ENCODE data around the gene ARMC3. TPM values are rescaled to one million over a fixed set of nuclear protein-coding genes. Genes with fewer than 3 reads are reported as not detected.
"Not testable (repeated sequence)": the region's sequence is repeated elsewhere in the genome, so short reads cannot be mapped to it uniquely, and the experiment has no call there.

The ARMC3 gene
- total and polyA plus RNA-seq, 9 of the 15 experiments (the other 6 are each of a cell fraction or from before 2014, with no cell fraction given) = 0.33 to 1.1 (median 0.62) TPM

DNA sequence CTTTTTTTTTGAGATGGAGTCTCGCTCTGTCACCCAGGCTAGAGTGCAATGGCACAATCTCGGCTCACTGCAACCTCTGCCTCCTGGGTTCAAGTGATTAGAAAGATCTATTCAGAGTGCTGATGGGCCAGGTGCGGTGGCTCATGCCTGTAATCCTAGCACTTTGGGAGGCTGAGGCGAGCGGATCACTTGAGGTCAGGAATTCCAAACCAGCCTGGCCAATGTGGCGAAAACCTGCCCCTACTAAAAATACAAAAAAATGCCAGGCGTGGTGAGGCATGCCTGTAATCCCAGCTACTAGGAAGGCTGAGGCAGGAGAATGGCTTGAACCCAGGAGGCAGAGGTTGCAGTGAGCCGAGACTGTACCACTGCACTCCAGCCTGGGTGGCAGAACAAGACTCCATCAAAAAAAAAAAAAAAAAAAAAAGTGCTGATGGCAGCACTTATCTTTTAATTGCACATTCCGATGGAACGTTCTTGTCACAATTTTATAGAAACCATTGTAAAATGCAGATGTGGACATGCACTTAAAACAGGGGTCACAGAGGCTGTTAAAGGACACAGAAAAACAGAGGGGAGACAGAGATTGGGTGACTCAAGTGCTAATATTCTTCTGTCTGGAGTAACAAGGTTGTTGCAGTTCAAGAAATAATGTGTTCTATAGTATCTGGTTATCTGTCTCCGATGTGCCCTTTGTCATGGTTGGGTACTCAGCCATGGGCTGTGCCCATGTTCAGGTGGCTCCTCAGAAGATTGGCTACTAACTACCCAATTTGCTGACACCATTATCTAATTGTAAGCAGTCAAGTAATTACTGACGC lies 142.4 kb downstream of the ARMC3 start:
- H3K4me1 ChIP-seq (replicated peaks in 1 of 2; ENCODE audit: control insufficient read depth in 2 of 2, insufficient read depth in 2 of 2, low read length in 2 of 2); H2AFZ ChIP-seq (ENCODE audit: low read depth, low read length); H3K9ac ChIP-seq (ENCODE audit: insufficient read depth in 1 of 2, low read depth in 2 of 2, low read length in 2 of 2); H3K4me3 ChIP-seq; H3K27me3 ChIP-seq (ENCODE audit: control insufficient read depth in 2 of 2, insufficient read depth in 2 of 2, low read length in 2 of 2); intact Hi-C loops (cut with micrococcal nuclease); FAIRE-seq; H3K36me3 ChIP-seq (ENCODE audit: control insufficient read depth, insufficient read depth, low read length); ATAC-seq; CTCF ChIA-PET (ENCODE audit: low intra/inter-chr PET ratio); in situ Hi-C loops (cut with MboI); DNase-seq (ENCODE audit: extremely low read depth in 1 of 4, low spot score in 3 of 4); H3K9me1 ChIP-seq (ENCODE audit: control insufficient read depth, insufficient read depth, low read length); H3K9me3 ChIP-seq (replicated peaks; ENCODE audit: control insufficient read depth, insufficient read depth, low read depth, low read length); H3K27ac ChIP-seq (ENCODE audit: extremely low read depth, low read depth, low read length); BruUV-seq (replicated peaks); H4K20me1 ChIP-seq (replicated peaks; ENCODE audit: control insufficient read depth, insufficient read depth, low read length); H3K79me2 ChIP-seq (ENCODE audit: control insufficient read depth, insufficient read depth, low read length); H3K4me2 ChIP-seq (ENCODE audit: insufficient read depth, low read length): not testable (repeated sequence)
- TF ChIP-seq C11orf30 (IDR thresholded peaks at IDR 0.05; ENCODE audit: low read depth) (peak; percentile 39; the same call in 1 of the 2 replicates), ZNF316 (IDR thresholded peaks at IDR 0.05) (peak; percentile 61), MAFF (IDR thresholded peaks at IDR 0.05; ENCODE audit: low read length) (peak; percentile 53), MAFG (tag; conservative IDR thresholded peaks at IDR 0.05) (peak; percentile 35), MAFK (IDR thresholded peaks at IDR 0.05; ENCODE audit: low read length) (peak; percentile 68)
- POLR2A ChIA-PET = interaction anchor here (1.2 kb wide), 1 partner anchor 15 kb away, joined by 3 read pairs; no protein-coding TSS in a partner anchor
- WGBS (ENCODE audit: insufficient coverage, low coverage, missing lambda C conversion rate) = 63% methylated on average over 10 of the region's 12 CpGs

DNA sequence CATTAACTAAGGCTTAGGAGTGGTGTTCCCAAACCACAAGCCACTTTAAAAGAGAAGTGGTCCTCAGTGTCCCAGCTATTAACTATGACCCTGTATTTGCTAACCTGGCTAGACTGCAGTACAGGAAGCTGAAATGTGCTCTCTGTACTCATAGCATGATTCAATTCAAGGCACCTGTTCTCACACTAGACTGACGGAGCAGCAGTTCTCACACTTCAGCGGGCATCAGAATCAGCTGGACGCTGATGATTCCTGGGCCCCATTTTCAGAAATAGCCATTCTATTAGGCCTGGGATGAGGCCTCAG lies 143.0 kb downstream of the ARMC3 start:
- Histone ChIP-seq H3K36me3 (ENCODE audit: control insufficient read depth, insufficient read depth, low read length) (no peaks in the 10 kb centered on the region), H3K4me3 (no peak overlapping the region), H3K9me3 (replicated peaks; ENCODE audit: control insufficient read depth, insufficient read depth, low read depth, low read length) (no peaks in the 10 kb centered on the region), H3K27me3 (ENCODE audit: control insufficient read depth in 2 of 2, insufficient read depth in 2 of 2, low read length in 2 of 2) (no peaks in the 10 kb centered on the region), H3K4me1 (replicated peaks in 1 of 2; ENCODE audit: control insufficient read depth in 2 of 2, insufficient read depth in 2 of 2, low read length in 2 of 2) (no peaks in the 10 kb centered on the region; a peak in 1 of 5 replicates), H2AFZ (ENCODE audit: low read depth, low read length) (no peak overlapping the region), H3K27ac (ENCODE audit: extremely low read depth, low read depth, low read length) (no peak overlapping the region), H3K9me1 (ENCODE audit: control insufficient read depth, insufficient read depth, low read length) (no peaks in the 10 kb centered on the region), H3K79me2 (ENCODE audit: control insufficient read depth, insufficient read depth, low read length) (no peaks in the 10 kb centered on the region), H3K4me2 (ENCODE audit: insufficient read depth, low read length) (no peak overlapping the region), H4K20me1 (replicated peaks; ENCODE audit: control insufficient read depth, insufficient read depth, low read length) (no peaks in the 10 kb centered on the region), H3K9ac (ENCODE audit: insufficient read depth in 1 of 2, low read depth in 2 of 2, low read length in 2 of 2) (no peak overlapping the region)
- POLR2A ChIA-PET = interaction anchor here (0.6 to 1.2 kb wide), 2 partner anchors 16 to 1497 kb away, joined by 3 read pairs; no protein-coding TSS in a partner anchor
- no TSS peak for BruUV-seq (replicated peaks)
- CTCF ChIA-PET (ENCODE audit: low intra/inter-chr PET ratio) = no interaction called here
- FAIRE-seq = no peak
- intact Hi-C loops (cut with micrococcal nuclease) = no loop called here
- WGBS (ENCODE audit: insufficient coverage, low coverage, missing lambda C conversion rate) = 84% methylated on average over 3 of the region's 3 CpGs
- in situ Hi-C loops (cut with MboI) = no loop called here
- DNase-seq (ENCODE audit: extremely low read depth in 1 of 4, low spot score in 3 of 4) = no peak
- no peak for ATAC-seq
- TF ChIP-seq, protein P1, sequence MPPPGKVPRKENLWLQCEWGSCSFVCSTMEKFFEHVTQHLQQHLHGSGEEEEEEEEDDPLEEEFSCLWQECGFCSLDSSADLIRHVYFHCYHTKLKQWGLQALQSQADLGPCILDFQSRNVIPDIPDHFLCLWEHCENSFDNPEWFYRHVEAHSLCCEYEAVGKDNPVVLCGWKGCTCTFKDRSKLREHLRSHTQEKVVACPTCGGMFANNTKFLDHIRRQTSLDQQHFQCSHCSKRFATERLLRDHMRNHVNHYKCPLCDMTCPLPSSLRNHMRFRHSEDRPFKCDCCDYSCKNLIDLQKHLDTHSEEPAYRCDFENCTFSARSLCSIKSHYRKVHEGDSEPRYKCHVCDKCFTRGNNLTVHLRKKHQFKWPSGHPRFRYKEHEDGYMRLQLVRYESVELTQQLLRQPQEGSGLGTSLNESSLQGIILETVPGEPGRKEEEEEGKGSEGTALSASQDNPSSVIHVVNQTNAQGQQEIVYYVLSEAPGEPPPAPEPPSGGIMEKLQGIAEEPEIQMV (tag; conservative IDR thresholded peaks at IDR 0.05; ENCODE audit: low read depth) = no peak
- TF ChIP-seq FOS (IDR thresholded peaks at IDR 0.05; ENCODE audit: extremely low read depth, insufficient read length) (no peak), HNRNPLL (IDR thresholded peaks at IDR 0.05; ENCODE audit: low read depth, low read length, poor library complexity, severe bottlenecking) (no peak)
- TF ChIP-seq, protein P2, sequence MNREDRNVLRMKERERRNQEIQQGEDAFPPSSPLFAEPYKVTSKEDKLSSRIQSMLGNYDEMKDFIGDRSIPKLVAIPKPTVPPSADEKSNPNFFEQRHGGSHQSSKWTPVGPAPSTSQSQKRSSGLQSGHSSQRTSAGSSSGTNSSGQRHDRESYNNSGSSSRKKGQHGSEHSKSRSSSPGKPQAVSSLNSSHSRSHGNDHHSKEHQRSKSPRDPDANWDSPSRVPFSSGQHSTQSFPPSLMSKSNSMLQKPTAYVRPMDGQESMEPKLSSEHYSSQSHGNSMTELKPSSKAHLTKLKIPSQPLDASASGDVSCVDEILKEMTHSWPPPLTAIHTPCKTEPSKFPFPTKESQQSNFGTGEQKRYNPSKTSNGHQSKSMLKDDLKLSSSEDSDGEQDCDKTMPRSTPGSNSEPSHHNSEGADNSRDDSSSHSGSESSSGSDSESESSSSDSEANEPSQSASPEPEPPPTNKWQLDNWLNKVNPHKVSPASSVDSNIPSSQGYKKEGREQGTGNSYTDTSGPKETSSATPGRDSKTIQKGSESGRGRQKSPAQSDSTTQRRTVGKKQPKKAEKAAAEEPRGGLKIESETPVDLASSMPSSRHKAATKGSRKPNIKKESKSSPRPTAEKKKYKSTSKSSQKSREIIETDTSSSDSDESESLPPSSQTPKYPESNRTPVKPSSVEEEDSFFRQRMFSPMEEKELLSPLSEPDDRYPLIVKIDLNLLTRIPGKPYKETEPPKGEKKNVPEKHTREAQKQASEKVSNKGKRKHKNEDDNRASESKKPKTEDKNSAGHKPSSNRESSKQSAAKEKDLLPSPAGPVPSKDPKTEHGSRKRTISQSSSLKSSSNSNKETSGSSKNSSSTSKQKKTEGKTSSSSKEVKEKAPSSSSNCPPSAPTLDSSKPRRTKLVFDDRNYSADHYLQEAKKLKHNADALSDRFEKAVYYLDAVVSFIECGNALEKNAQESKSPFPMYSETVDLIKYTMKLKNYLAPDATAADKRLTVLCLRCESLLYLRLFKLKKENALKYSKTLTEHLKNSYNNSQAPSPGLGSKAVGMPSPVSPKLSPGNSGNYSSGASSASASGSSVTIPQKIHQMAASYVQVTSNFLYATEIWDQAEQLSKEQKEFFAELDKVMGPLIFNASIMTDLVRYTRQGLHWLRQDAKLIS (CRISPR knock-in tag; IDR thresholded peaks at IDR 0.05) = no peak

Measured in K562 (cell line).